ENCODE results near the gene SECISBP2.
"Not testable (repeated sequence)": the region's sequence is repeated elsewhere in the genome, so short reads cannot be mapped to it uniquely, and the experiment has no call there.

SECISBP2 gene

GRCh38 chr9:89281106-89281505 is 37.2 kb upstream of the SECISBP2 start:
- H3K4me3 ChIP-seq (ENCODE audit: low read depth in 1 of 2, low read length in 2 of 2): no peak overlapping the region

GRCh38 chr9:89282248-89282968 is 35.9 kb upstream of the SECISBP2 start:
- not testable (repeated sequence) for H3K27me3 ChIP-seq (ENCODE audit: control insufficient read depth in 1 of 2, insufficient read depth in 2 of 2, low read length in 2 of 2); H3K9ac ChIP-seq (ENCODE audit: low read depth in 1 of 2, low read length in 2 of 2); H3K27ac ChIP-seq (ENCODE audit: low read depth, low read length); H3K9me3 ChIP-seq (ENCODE audit: control insufficient read depth in 1 of 2, low read length in 2 of 2); H3K4me1 ChIP-seq (ENCODE audit: control insufficient read depth in 1 of 2, insufficient read depth in 2 of 2, low read length in 2 of 2); H3K36me3 ChIP-seq (ENCODE audit: control insufficient read depth in 1 of 2, insufficient read depth in 2 of 2, low read length in 2 of 2)
- H3K4me3 ChIP-seq (ENCODE audit: low read depth in 1 of 2, low read length in 2 of 2): peak overlapping the region in 1 of 2 donors; percentile 21

More at GRCh38 chr9:89281106-89281505, 37.2 kb upstream of the SECISBP2 start:
- H3K9ac ChIP-seq (ENCODE audit: low read depth in 1 of 2, low read length in 2 of 2): no peak overlapping the region
- H3K27ac ChIP-seq (ENCODE audit: low read depth, low read length): no peak overlapping the region
- no peaks in the 10 kb centered on the region for H3K27me3 ChIP-seq (ENCODE audit: control insufficient read depth in 1 of 2, insufficient read depth in 2 of 2, low read length in 2 of 2)
- H3K9me3 ChIP-seq (ENCODE audit: control insufficient read depth in 1 of 2, low read length in 2 of 2): no peaks in the 10 kb centered on the region
- H3K4me1 ChIP-seq (ENCODE audit: control insufficient read depth in 1 of 2, insufficient read depth in 2 of 2, low read length in 2 of 2): peaks cover 4% of the 10 kb centered on the region in 2 donors
- H3K36me3 ChIP-seq (ENCODE audit: control insufficient read depth in 1 of 2, insufficient read depth in 2 of 2, low read length in 2 of 2): no peaks in the 10 kb centered on the region

GRCh38 chr9:89284076-89284475 is 34.2 kb upstream of the SECISBP2 start:
- Histone ChIP-seq H3K36me3 (ENCODE audit: control insufficient read depth in 1 of 2, insufficient read depth in 2 of 2, low read length in 2 of 2) (no peaks in the 10 kb centered on the region), H3K9me3 (ENCODE audit: control insufficient read depth in 1 of 2, low read length in 2 of 2) (no peaks in the 10 kb centered on the region), H3K4me1 (ENCODE audit: control insufficient read depth in 1 of 2, insufficient read depth in 2 of 2, low read length in 2 of 2) (no peaks in the 10 kb centered on the region), H3K4me3 (ENCODE audit: low read depth in 1 of 2, low read length in 2 of 2) (no peak overlapping the region), H3K27ac (ENCODE audit: low read depth, low read length) (no peak overlapping the region), H3K27me3 (ENCODE audit: control insufficient read depth in 1 of 2, insufficient read depth in 2 of 2, low read length in 2 of 2) (no peaks in the 10 kb centered on the region), H3K9ac (ENCODE audit: low read depth in 1 of 2, low read length in 2 of 2) (no peak overlapping the region)

- Histone ChIP-seq H3K27me3 (ENCODE audit: control insufficient read depth in 1 of 2, insufficient read depth in 2 of 2, low read length in 2 of 2) (no peaks in the 10 kb centered on the region), H3K36me3 (ENCODE audit: control insufficient read depth in 1 of 2, insufficient read depth in 2 of 2, low read length in 2 of 2) (no peaks in the 10 kb centered on the region), H3K9ac (ENCODE audit: low read depth in 1 of 2, low read length in 2 of 2) (no peak overlapping the region), H3K27ac (ENCODE audit: low read depth, low read length) (no peak overlapping the region), H3K9me3 (ENCODE audit: control insufficient read depth in 1 of 2, low read length in 2 of 2) (peaks cover 3 to 4% of the 10 kb centered on the region in 2 donors), H3K4me1 (ENCODE audit: control insufficient read depth in 1 of 2, insufficient read depth in 2 of 2, low read length in 2 of 2) (peaks cover 0 to 7% of the 10 kb centered on the region in 2 donors), H3K4me3 (ENCODE audit: low read depth in 1 of 2, low read length in 2 of 2) (no peak overlapping the region)
These were observed 26.6 kb upstream of the SECISBP2 start for GRCh38 chr9:89291741-89292140.

- no peaks in the 10 kb centered on the region for H3K36me3 ChIP-seq (ENCODE audit: control insufficient read depth in 1 of 2, insufficient read depth in 2 of 2, low read length in 2 of 2)
These were observed 25.3 kb upstream of the SECISBP2 start for GRCh38 chr9:89293014-89293413.

GRCh38 chr9:89295400-89295799 is 22.9 kb upstream of the SECISBP2 start:
- Histone ChIP-seq H3K4me1 (ENCODE audit: control insufficient read depth in 1 of 2, insufficient read depth in 2 of 2, low read length in 2 of 2) (peaks cover 0 to 7% of the 10 kb centered on the region in 2 donors), H3K4me3 (ENCODE audit: low read depth in 1 of 2, low read length in 2 of 2) (no peak overlapping the region), H3K27ac (ENCODE audit: low read depth, low read length) (no peak overlapping the region), H3K27me3 (ENCODE audit: control insufficient read depth in 1 of 2, insufficient read depth in 2 of 2, low read length in 2 of 2) (no peaks in the 10 kb centered on the region), H3K9me3 (ENCODE audit: control insufficient read depth in 1 of 2, low read length in 2 of 2) (peaks cover 3 to 4% of the 10 kb centered on the region in 2 donors), H3K36me3 (ENCODE audit: control insufficient read depth in 1 of 2, insufficient read depth in 2 of 2, low read length in 2 of 2) (no peaks in the 10 kb centered on the region), H3K9ac (ENCODE audit: low read depth in 1 of 2, low read length in 2 of 2) (no peak overlapping the region)

More at GRCh38 chr9:89293014-89293413, 25.3 kb upstream of the SECISBP2 start:
- no peaks in the 10 kb centered on the region for H3K27me3 ChIP-seq (ENCODE audit: control insufficient read depth in 1 of 2, insufficient read depth in 2 of 2, low read length in 2 of 2)
- H3K9me3 ChIP-seq (ENCODE audit: control insufficient read depth in 1 of 2, low read length in 2 of 2): peaks cover 3 to 4% of the 10 kb centered on the region in 2 donors
- peaks cover 0 to 7% of the 10 kb centered on the region in 2 donors for H3K4me1 ChIP-seq (ENCODE audit: control insufficient read depth in 1 of 2, insufficient read depth in 2 of 2, low read length in 2 of 2)
- H3K4me3 ChIP-seq (ENCODE audit: low read depth in 1 of 2, low read length in 2 of 2): no peak overlapping the region
- H3K27ac ChIP-seq (ENCODE audit: low read depth, low read length): no peak overlapping the region
- no peak overlapping the region for H3K9ac ChIP-seq (ENCODE audit: low read depth in 1 of 2, low read length in 2 of 2)

GRCh38 chr9:89301996-89302395 is 16.3 kb upstream of the SECISBP2 start:
- H3K9ac ChIP-seq (ENCODE audit: low read depth in 1 of 2, low read length in 2 of 2); H3K27me3 ChIP-seq (ENCODE audit: control insufficient read depth in 1 of 2, insufficient read depth in 2 of 2, low read length in 2 of 2); H3K36me3 ChIP-seq (ENCODE audit: control insufficient read depth in 1 of 2, insufficient read depth in 2 of 2, low read length in 2 of 2); H3K4me1 ChIP-seq (ENCODE audit: control insufficient read depth in 1 of 2, insufficient read depth in 2 of 2, low read length in 2 of 2); H3K27ac ChIP-seq (ENCODE audit: low read depth, low read length); H3K4me3 ChIP-seq (ENCODE audit: low read depth in 1 of 2, low read length in 2 of 2); H3K9me3 ChIP-seq (ENCODE audit: control insufficient read depth in 1 of 2, low read length in 2 of 2): not testable (repeated sequence)

- no peaks in the 10 kb centered on the region for H3K27me3 ChIP-seq (ENCODE audit: control insufficient read depth in 1 of 2, insufficient read depth in 2 of 2, low read length in 2 of 2)
- no peak overlapping the region for H3K27ac ChIP-seq (ENCODE audit: low read depth, low read length)
- no peaks in the 10 kb centered on the region for H3K36me3 ChIP-seq (ENCODE audit: control insufficient read depth in 1 of 2, insufficient read depth in 2 of 2, low read length in 2 of 2)
- H3K4me1 ChIP-seq (ENCODE audit: control insufficient read depth in 1 of 2, insufficient read depth in 2 of 2, low read length in 2 of 2): no peaks in the 10 kb centered on the region
- H3K4me3 ChIP-seq (ENCODE audit: low read depth in 1 of 2, low read length in 2 of 2): no peak overlapping the region
- H3K9ac ChIP-seq (ENCODE audit: low read depth in 1 of 2, low read length in 2 of 2): no peak overlapping the region
- H3K9me3 ChIP-seq (ENCODE audit: control insufficient read depth in 1 of 2, low read length in 2 of 2): no peaks in the 10 kb centered on the region
These were observed 14.1 kb upstream of the SECISBP2 start for GRCh38 chr9:89304020-89304833.

- Histone ChIP-seq H3K27ac (ENCODE audit: low read depth, low read length) (no peak overlapping the region), H3K9me3 (ENCODE audit: control insufficient read depth in 1 of 2, low read length in 2 of 2) (no peaks in the 10 kb centered on the region), H3K4me3 (ENCODE audit: low read depth in 1 of 2, low read length in 2 of 2) (no peak overlapping the region), H3K36me3 (ENCODE audit: control insufficient read depth in 1 of 2, insufficient read depth in 2 of 2, low read length in 2 of 2) (no peaks in the 10 kb centered on the region), H3K9ac (ENCODE audit: low read depth in 1 of 2, low read length in 2 of 2) (no peak overlapping the region), H3K27me3 (ENCODE audit: control insufficient read depth in 1 of 2, insufficient read depth in 2 of 2, low read length in 2 of 2) (no peaks in the 10 kb centered on the region), H3K4me1 (ENCODE audit: control insufficient read depth in 1 of 2, insufficient read depth in 2 of 2, low read length in 2 of 2) (peaks cover 2 to 3% of the 10 kb centered on the region in 2 donors)
These were observed 13.5 kb upstream of the SECISBP2 start for GRCh38 chr9:89304834-89305188.

- H3K4me3 ChIP-seq (ENCODE audit: low read depth in 1 of 2, low read length in 2 of 2): no peak overlapping the region
- no peak overlapping the region for H3K27ac ChIP-seq (ENCODE audit: low read depth, low read length)
- no peaks in the 10 kb centered on the region for H3K27me3 ChIP-seq (ENCODE audit: control insufficient read depth in 1 of 2, insufficient read depth in 2 of 2, low read length in 2 of 2)
- H3K9ac ChIP-seq (ENCODE audit: low read depth in 1 of 2, low read length in 2 of 2): no peak overlapping the region
- peaks cover 4 to 5% of the 10 kb centered on the region in 2 donors for H3K4me1 ChIP-seq (ENCODE audit: control insufficient read depth in 1 of 2, insufficient read depth in 2 of 2, low read length in 2 of 2)
- H3K9me3 ChIP-seq (ENCODE audit: control insufficient read depth in 1 of 2, low read length in 2 of 2): no peaks in the 10 kb centered on the region
- no peaks in the 10 kb centered on the region for H3K36me3 ChIP-seq (ENCODE audit: control insufficient read depth in 1 of 2, insufficient read depth in 2 of 2, low read length in 2 of 2)
These were observed 12.4 kb upstream of the SECISBP2 start for GRCh38 chr9:89305868-89306267.
